ENCODE measurements around the gene PLPPR4. TPM values are rescaled to one million over a fixed set of nuclear protein-coding genes. Genes with fewer than 3 reads are reported as not detected.

The PLPPR4 gene
- total and polyA plus RNA-seq, 10 of the 15 experiments (the other 5 are each of a cell fraction or from before 2014, with no cell fraction given): not detected

- TF ChIP-seq ASH2L (IDR thresholded peaks at IDR 0.05; ENCODE audit: borderline replicate concordance, low read depth) (no peak), RUNX3 (IDR thresholded peaks at IDR 0.05; ENCODE audit: low read length) (no peak), ETV6 (conservative IDR thresholded peaks at IDR 0.05 in 1 of 2, IDR thresholded peaks at IDR 0.05 in 1 of 2; ENCODE audit: borderline replicate concordance in 1 of 2, low read depth in 1 of 2) (no peak), EP300 (IDR thresholded peaks at IDR 0.05; ENCODE audit: borderline replicate concordance in 1 of 2, control insufficient read depth in 1 of 2, low read depth in 2 of 2, low read length in 2 of 2) (no peak), ELK1 (IDR thresholded peaks at IDR 0.05; ENCODE audit: low read depth, low read length) (no peak), ZNF207 (IDR thresholded peaks at IDR 0.05; ENCODE audit: borderline replicate concordance) (no peak), KAT2A (conservative IDR thresholded peaks at IDR 0.05; ENCODE audit: control insufficient read depth, low read depth, low read length) (no peak), ZBTB33 (IDR thresholded peaks at IDR 0.05) (no peak), RFX5 (IDR thresholded peaks at IDR 0.05; ENCODE audit: low read depth, low read length) (no peak)
- TF ChIP-seq, protein P1, sequence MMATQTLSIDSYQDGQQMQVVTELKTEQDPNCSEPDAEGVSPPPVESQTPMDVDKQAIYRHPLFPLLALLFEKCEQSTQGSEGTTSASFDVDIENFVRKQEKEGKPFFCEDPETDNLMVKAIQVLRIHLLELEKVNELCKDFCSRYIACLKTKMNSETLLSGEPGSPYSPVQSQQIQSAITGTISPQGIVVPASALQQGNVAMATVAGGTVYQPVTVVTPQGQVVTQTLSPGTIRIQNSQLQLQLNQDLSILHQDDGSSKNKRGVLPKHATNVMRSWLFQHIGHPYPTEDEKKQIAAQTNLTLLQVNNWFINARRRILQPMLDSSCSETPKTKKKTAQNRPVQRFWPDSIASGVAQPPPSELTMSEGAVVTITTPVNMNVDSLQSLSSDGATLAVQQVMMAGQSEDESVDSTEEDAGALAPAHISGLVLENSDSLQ (IDR thresholded peaks at IDR 0.05): no peak
- Histone ChIP-seq H4K20me1 (ENCODE audit: control insufficient read depth, insufficient read depth) (no peaks in the 10 kb centered on the region), H3K9me3 (replicated peaks; ENCODE audit: control insufficient read depth, insufficient read depth, low read length) (no peaks in the 10 kb centered on the region), H3K27ac (ENCODE audit: control insufficient read depth, insufficient read depth) (no peak overlapping the region), H3K79me2 (ENCODE audit: control insufficient read depth, insufficient read depth, low read length) (no peaks in the 10 kb centered on the region), H3K36me3 (ENCODE audit: control insufficient read depth in 2 of 2, insufficient read depth in 2 of 2, low read length in 1 of 2) (no peaks in the 10 kb centered on the region), H3K4me3 (no peak overlapping the region), H3K4me1 (ENCODE audit: control insufficient read depth, insufficient read depth, low read length) (no peaks in the 10 kb centered on the region), H3K4me2 (ENCODE audit: control insufficient read depth, insufficient read depth) (no peak overlapping the region), H3K9ac (ENCODE audit: control insufficient read depth, insufficient read depth, low read length) (no peak overlapping the region), H3K27me3 (replicated peaks in 1 of 2; ENCODE audit: control insufficient read depth in 2 of 2, insufficient read depth in 2 of 2, low read length in 1 of 2) (peaks cover 0 to 3% of the 10 kb centered on the region in 2 experiments; a peak in 1 of 4 replicates), H2AFZ (ENCODE audit: control insufficient read depth, low read depth, low read length) (no peak overlapping the region)
- ChIA-PET SMC1A (ENCODE audit: uncharacterized antibody, unreplicated experiment) (no interaction called here), POLR2A (no interaction called here), CTCF (no interaction called here), RAD21 (ENCODE audit: unreplicated experiment) (no interaction called here)
- 4% methylated on average over 1 of the region's 1 CpG for WGBS (ENCODE audit: insufficient coverage, insufficient replicate concordance, low lambda C conversion rate, missing lambda C conversion rate)
- FAIRE-seq: no peak
- in situ Hi-C loops (cut with MboI) (no loop called here), intact Hi-C loops (cut with micrococcal nuclease; ENCODE audit: unreplicated experiment) (no loop called here)
- ATAC-seq: no peak
- no TSS peak for BruUV-seq (replicated peaks)
- DNase-seq (ENCODE audit: low read depth, low spot score): no peak
Observed at GRCh38 chr1:99268021-99268420, 3.7 kb downstream of the PLPPR4 start.

Data from GM12878 (cell line).